Gastroesophageal sphincter (tissue), 4 donors: Measurements from ENCODE around the gene PPA1. TPM values are rescaled to one million over a fixed set of nuclear protein-coding genes. Genes with fewer than 3 reads are reported as not detected.

Experiments used
- ATAC-seq: fragments of 150-250 bp; one replicate; pipeline ENCODE4 v1.9.1; 2016; ENCODE audit warnings: mild to moderate bottlenecking, moderate library complexity
- H3K27ac ChIP-seq, 4 donors: fragments of 200-600 bp; sonication (generic) in 3 of 4; 1 replicate in 3 of 4; 2 replicates in 1 of 4; pipeline ENCODE4 v1.5.1; 2016 to 2019
- H3K27me3 ChIP-seq: fragments of 200-600 bp; sonication (generic); one replicate; pipeline ENCODE4 v1.5.1; 2019
- H3K36me3 ChIP-seq, 2 donors: fragments of 200-600 bp; sonication (generic); one replicate each; pipeline ENCODE4 v1.5.1; 2019; ENCODE audit warnings: control low read depth in 1 of 2
- H3K4me1 ChIP-seq, 3 donors: fragments of 200-600 bp; sonication (generic); 1 replicate in 2 of 3; 2 replicates in 1 of 3; pipeline ENCODE4 v1.5.1; 2016 to 2019; ENCODE audit warnings: control low read depth in 2 of 3
- H3K4me3 ChIP-seq, 2 donors: fragments of 200-600 bp; sonication (generic); one replicate each; pipeline ENCODE4 v1.5.1; 2019; ENCODE audit warnings: mild to moderate bottlenecking in 1 of 2, moderate library complexity in 1 of 2
- H3K9me3 ChIP-seq, 3 donors: fragments of 200-600 bp; sonication (generic); one replicate each; pipeline ENCODE4 v1.5.1; 2017 to 2019; ENCODE audit warnings: control low read depth in 2 of 3
- EP300 ChIP-seq: sonication (generic); formaldehyde crosslinking; IDR thresholded peaks from one replicate; pipeline ENCODE4 v1.6.1; 2017; ENCODE audit warnings: antibody characterized with exemption, mild to moderate bottlenecking
- POLR2A ChIP-seq, 2 donors: fragments of 450-650 bp; IDR thresholded peaks; one replicate each; pipeline ENCODE4 v1.6.1; 2017; ENCODE audit warnings: antibody characterized with exemption in 2 of 2, mild to moderate bottlenecking in 2 of 2, moderate library complexity in 1 of 2
- POLR2AphosphoS5 ChIP-seq: sonication (generic); formaldehyde crosslinking; IDR thresholded peaks from one replicate; pipeline ENCODE4 v1.6.1; 2017; ENCODE audit warnings: antibody characterized with exemption
- WGBS, 2 donors: methylation state at CpG; one replicate each; pipeline ENCODE4 v1.1.5; 2018; ENCODE audit warnings: low coverage in 1 of 2; 5-methylcytosine and 5-hydroxymethylcytosine counted together
- total RNA-seq, 4 donors: library from RNA; depleted of rRNA; stranded (reverse); fragments of >200 nt; gene quantifications; one replicate each; pipeline ENCODE4 v1.1.0, GENCODE V29; 2016
- TF ChIP-seq, protein P1 (sequence below), 4 experiments: fragments of 200-600 bp in 2 of 4; fragments of 450-650 bp in 2 of 4; sonication (generic) in 1 of 4; IDR thresholded peaks; one replicate each; pipeline ENCODE4 v1.5.1; 2017 to 2019; ENCODE audit warnings: antibody characterized with exemption in 4 of 4, mild to moderate bottlenecking in 2 of 4, moderate library complexity in 2 of 4

The PPA1 gene
- total RNA-seq, 4 donors from 2014 or later = 45.0 to 91.4 (median 78.6) TPM

DNA sequence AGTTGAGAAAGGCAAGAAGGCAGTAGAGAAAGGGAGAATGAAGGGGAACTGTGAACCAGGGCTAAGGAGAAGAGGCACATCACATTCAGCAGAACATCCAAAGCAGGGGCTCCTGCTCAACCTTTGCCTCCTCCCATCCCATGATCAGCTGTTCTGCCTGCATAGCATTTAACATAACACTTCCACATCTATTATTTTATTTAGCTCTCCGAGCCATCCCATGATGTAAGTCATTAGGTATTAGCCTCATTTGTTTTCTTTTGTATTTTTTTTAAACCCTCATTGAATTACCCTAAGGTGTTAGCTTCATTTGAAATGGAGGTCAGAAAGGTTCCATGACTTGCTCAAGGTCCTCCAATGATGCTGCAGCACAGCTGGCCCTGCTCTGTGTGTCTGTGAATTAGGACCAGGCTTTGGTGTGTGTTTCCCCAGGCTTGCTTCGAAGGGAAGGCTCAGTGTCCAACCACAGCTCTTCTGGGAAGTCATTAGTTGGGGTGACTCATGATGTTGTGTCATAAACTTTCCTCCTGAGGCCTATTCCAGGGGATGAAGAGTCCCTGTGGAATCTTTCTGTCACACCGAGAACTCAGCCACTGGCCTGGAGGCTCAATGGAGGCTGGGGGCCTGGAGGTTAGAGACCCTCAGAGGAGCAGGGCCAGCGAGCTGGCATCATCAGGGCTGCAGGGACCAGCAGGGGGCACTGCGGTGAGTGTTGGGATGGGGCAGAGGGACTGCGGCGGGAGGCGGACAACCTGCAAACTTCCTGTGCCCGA, 34.1 kb upstream of the PPA1 start:
- TF ChIP-seq EP300 (no peak), POLR2A (IDR thresholded peaks at IDR 0.05) (no peak), POLR2AphosphoS5 (no peak)
- TF ChIP-seq, protein P1, sequence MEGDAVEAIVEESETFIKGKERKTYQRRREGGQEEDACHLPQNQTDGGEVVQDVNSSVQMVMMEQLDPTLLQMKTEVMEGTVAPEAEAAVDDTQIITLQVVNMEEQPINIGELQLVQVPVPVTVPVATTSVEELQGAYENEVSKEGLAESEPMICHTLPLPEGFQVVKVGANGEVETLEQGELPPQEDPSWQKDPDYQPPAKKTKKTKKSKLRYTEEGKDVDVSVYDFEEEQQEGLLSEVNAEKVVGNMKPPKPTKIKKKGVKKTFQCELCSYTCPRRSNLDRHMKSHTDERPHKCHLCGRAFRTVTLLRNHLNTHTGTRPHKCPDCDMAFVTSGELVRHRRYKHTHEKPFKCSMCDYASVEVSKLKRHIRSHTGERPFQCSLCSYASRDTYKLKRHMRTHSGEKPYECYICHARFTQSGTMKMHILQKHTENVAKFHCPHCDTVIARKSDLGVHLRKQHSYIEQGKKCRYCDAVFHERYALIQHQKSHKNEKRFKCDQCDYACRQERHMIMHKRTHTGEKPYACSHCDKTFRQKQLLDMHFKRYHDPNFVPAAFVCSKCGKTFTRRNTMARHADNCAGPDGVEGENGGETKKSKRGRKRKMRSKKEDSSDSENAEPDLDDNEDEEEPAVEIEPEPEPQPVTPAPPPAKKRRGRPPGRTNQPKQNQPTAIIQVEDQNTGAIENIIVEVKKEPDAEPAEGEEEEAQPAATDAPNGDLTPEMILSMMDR (IDR thresholded peaks at IDR 0.05) = peak in 1 of 4 experiments; percentile 20
- Histone ChIP-seq H3K36me3 (no peaks in the 10 kb centered on the region), H3K27me3 (peaks cover 9% of the 10 kb centered on the region), H3K4me1 (no peaks in the 10 kb centered on the region), H3K9me3 (no peaks in the 10 kb centered on the region), H3K4me3 (no peak overlapping the region), H3K27ac (no peak overlapping the region)
- 53% methylated on average over 7 of the region's 9 CpGs; no CpG with 5 or more reads in 1 of the 2 donors for WGBS, 2 donors
- peak; percentile 85 for ATAC-seq

DNA sequence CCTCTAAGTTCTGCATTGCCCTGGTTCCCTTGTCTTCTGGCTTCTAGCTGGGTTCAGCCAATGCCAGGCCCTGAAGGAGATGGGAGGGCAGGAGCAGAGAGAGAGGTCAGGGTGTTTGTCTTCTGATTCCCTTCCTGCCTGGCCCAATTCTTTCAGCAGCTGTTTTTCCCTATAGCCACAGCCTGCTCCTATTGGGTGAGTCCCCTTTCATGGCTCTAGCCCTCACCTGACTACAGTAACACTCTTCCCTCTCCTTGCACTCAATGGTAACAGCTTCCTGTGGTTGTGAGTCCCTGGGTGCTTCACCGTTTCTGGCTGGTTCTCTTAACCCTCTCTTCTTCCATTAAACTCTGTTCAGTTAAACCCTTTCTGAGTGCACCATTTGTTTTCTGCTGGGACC, 33.5 kb upstream of the PPA1 start:
- Histone ChIP-seq H3K27ac (no peak overlapping the region), H3K27me3 (peaks cover 11% of the 10 kb centered on the region), H3K9me3 (no peaks in the 10 kb centered on the region), H3K4me1 (no peaks in the 10 kb centered on the region), H3K36me3 (no peaks in the 10 kb centered on the region), H3K4me3 (no peak overlapping the region)
- 43 to 50% methylated on average over 1 of the region's 1 CpG for WGBS, 2 donors
- TF ChIP-seq, protein P1 (IDR thresholded peaks at IDR 0.05) = no peak
- TF ChIP-seq POLR2A (IDR thresholded peaks at IDR 0.05) = no peak
- no peak for TF ChIP-seq POLR2AphosphoS5
- no peak for TF ChIP-seq EP300
- ATAC-seq = no peak

DNA sequence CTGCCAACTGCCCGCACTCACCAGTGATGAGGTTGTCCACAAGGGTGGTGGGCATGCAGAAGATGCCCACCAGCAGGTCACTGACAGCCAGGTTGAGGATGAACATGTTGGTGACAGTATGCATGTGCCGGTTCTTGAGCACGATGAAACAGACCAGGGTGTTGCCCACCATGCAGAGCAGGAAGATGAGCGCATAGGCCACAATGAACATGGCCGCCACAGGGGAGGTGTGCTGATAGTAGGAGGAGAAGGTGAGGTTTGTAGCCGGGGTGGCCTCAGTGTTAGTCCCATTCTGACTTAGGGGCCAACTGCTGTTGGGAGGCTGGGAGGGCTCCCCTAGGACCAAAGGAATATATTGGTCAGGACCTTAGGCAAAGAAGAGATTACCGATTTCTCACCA, 32.8 kb upstream of the PPA1 start:
- TF ChIP-seq, protein P1 (IDR thresholded peaks at IDR 0.05) = no peak
- TF ChIP-seq POLR2AphosphoS5 (no peak), EP300 (no peak), POLR2A (IDR thresholded peaks at IDR 0.05) (no peak)
- no peaks in the 10 kb centered on the region for H3K36me3 ChIP-seq
- H3K4me3 ChIP-seq = no peak overlapping the region
- H3K27ac ChIP-seq = no peak overlapping the region
- 83 to 93% methylated on average over 1 to 6 of the region's 7 CpGs for WGBS, 2 donors
- no peak for ATAC-seq
- no peaks in the 10 kb centered on the region for H3K9me3 ChIP-seq
- H3K4me1 ChIP-seq = no peaks in the 10 kb centered on the region
- H3K27me3 ChIP-seq = peaks cover 17% of the 10 kb centered on the region

DNA sequence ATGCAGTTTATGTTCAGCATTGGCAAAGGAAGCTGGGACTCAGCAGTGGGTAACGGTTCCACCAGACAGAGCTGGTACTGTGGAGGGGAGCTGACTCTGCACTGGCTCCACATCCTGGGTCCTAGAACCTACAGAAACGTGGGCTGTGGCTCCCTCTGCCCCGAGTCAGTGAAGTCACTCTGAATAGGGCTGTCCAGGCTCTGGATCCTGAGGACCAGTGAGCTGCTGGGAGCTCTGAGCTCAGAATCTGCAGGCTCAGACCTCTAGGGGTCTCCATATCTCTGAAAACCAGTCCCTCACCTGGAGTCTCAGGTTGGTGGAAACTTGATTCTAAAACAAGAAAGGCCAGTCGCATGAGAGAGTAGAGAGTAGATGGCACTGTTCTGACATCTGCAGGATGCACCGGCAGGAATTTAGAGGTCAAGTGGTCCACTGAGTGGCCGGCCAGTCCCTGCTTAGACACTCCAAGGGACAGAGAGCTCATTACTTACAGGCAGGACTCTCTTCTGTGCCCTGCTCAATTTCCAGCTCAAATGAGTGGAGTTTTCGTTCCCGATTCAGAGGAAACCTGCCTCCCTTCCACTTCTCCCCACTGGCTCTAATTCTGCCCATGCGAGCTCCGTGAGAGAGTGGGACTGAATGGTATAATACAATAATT, 31.9 kb upstream of the PPA1 start:
- H3K9me3 ChIP-seq = no peaks in the 10 kb centered on the region
- H3K4me3 ChIP-seq = no peak overlapping the region
- H3K4me1 ChIP-seq = no peaks in the 10 kb centered on the region
- no peaks in the 10 kb centered on the region for H3K36me3 ChIP-seq
- ATAC-seq = no peak
- H3K27ac ChIP-seq = no peak overlapping the region
- peaks cover 26% of the 10 kb centered on the region for H3K27me3 ChIP-seq
- 23 to 60% methylated on average over 3 to 7 of the region's 10 CpGs for WGBS, 2 donors
- TF ChIP-seq POLR2A (IDR thresholded peaks at IDR 0.05) = no peak
- no peak for TF ChIP-seq EP300

DNA sequence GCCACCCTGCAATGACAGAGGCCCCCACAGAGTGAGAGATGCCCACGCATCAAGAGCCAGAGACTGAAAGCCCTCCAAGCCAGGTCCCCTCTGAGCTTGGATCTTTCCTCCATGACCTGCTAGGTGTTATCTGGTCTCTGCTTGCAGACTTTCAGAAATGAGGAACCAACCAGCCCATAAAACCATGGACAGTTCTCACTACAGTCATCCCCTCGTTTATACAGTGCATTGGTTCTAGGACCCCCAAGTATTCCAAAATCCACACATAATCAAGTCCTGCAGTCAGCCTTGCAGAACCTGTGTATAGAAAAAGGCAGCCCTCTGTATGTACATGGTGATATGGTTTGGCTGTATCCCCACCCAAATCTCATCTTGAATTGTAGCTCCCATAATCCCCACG, 27.5 kb upstream of the PPA1 start:
- H3K4me3 ChIP-seq = no peak overlapping the region
- H3K4me1 ChIP-seq = peaks cover 0 to under 1% (median 0%) of the 10 kb centered on the region in 3 donors
- no peaks in the 10 kb centered on the region for H3K36me3 ChIP-seq
- TF ChIP-seq POLR2AphosphoS5 = no peak
- no peak for TF ChIP-seq EP300
- TF ChIP-seq POLR2A (IDR thresholded peaks at IDR 0.05) = no peak
- TF ChIP-seq, protein P1 (IDR thresholded peaks at IDR 0.05) = no peak
- H3K9me3 ChIP-seq = no peaks in the 10 kb centered on the region
- H3K27me3 ChIP-seq = peaks cover 49% of the 10 kb centered on the region
- WGBS, 2 donors = 70 to 73% methylated on average over 1 of the region's 3 CpGs
- no peak for ATAC-seq
- H3K27ac ChIP-seq = no peak overlapping the region
